Fibroblast of villous mesenchyme (primary cell): ENCODE measurements around the gene SLC35E1. TPM values are rescaled to one million over a fixed set of nuclear protein-coding genes. Genes with fewer than 3 reads are reported as not detected.

Experiments
- DNase-seq: peaks from one replicate; pipeline ENCODE4 v3.0.0-alpha.2; 2010; ENCODE audit warnings: low read depth
- H3K4me3 ChIP-seq: 2 replicates; pipeline ENCODE4 v1.5.1; 2011; ENCODE audit warnings: low read depth, mild to moderate bottlenecking, low read length
- total RNA-seq: library from RNA; depleted of rRNA; stranded (reverse); fragments of >200 nt; gene quantifications from 2 replicates; pipeline ENCODE4 v1.2.3, GENCODE V29; 2012
- TF ChIP-seq, protein P1 (sequence below): IDR thresholded peaks from 2 replicates; pipeline ENCODE4 v1.5.1; 2012; ENCODE audit warnings: low read depth, mild to moderate bottlenecking, low read length; ENCODE audit not compliant: insufficient read depth

The SLC35E1 gene
- total RNA-seq, 1 donor: 46.2 TPM

- TF ChIP-seq, protein P1, sequence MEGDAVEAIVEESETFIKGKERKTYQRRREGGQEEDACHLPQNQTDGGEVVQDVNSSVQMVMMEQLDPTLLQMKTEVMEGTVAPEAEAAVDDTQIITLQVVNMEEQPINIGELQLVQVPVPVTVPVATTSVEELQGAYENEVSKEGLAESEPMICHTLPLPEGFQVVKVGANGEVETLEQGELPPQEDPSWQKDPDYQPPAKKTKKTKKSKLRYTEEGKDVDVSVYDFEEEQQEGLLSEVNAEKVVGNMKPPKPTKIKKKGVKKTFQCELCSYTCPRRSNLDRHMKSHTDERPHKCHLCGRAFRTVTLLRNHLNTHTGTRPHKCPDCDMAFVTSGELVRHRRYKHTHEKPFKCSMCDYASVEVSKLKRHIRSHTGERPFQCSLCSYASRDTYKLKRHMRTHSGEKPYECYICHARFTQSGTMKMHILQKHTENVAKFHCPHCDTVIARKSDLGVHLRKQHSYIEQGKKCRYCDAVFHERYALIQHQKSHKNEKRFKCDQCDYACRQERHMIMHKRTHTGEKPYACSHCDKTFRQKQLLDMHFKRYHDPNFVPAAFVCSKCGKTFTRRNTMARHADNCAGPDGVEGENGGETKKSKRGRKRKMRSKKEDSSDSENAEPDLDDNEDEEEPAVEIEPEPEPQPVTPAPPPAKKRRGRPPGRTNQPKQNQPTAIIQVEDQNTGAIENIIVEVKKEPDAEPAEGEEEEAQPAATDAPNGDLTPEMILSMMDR: no peak
- DNase-seq: no peak
Measured at GRCh38 chr19:16615808-16616207, 43.6 kb upstream of the SLC35E1 start.

DNA sequence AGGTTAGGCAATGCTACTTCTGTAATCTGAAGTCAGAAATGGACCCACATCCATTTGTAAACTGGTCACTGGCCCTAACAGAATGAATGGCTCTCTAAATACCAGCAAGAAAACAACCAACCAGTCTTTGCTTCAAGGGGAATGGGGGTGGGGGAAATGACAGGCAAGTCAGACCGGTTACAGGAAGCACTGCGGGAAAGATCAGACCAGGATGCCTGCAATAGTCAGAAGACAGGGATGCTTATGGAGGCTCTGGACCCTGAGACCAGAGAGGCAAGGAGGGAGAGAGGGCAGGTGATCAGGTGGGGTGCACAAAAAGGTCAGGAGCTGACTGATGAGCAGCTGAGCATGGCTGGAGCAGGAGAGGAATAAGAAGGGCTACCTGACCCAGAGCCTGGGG lies 42.7 kb upstream of the SLC35E1 start:
- TF ChIP-seq, protein P1: no peak
- H3K4me3 ChIP-seq: no peak overlapping the region
- no peak for DNase-seq

More at GRCh38 chr19:16615808-16616207, 43.6 kb upstream of the SLC35E1 start:
- no peak overlapping the region for H3K4me3 ChIP-seq

GRCh38 chr19:16613841-16614240 lies 41.6 kb upstream of the SLC35E1 start:
- no peak for DNase-seq
- no peak overlapping the region for H3K4me3 ChIP-seq
- TF ChIP-seq, protein P1: no peak

GRCh38 chr19:16612636-16613035 lies 40.4 kb upstream of the SLC35E1 start:
- DNase-seq: peak; percentile 71
- TF ChIP-seq, protein P1: no peak
- H3K4me3 ChIP-seq: no peak overlapping the region

DNA sequence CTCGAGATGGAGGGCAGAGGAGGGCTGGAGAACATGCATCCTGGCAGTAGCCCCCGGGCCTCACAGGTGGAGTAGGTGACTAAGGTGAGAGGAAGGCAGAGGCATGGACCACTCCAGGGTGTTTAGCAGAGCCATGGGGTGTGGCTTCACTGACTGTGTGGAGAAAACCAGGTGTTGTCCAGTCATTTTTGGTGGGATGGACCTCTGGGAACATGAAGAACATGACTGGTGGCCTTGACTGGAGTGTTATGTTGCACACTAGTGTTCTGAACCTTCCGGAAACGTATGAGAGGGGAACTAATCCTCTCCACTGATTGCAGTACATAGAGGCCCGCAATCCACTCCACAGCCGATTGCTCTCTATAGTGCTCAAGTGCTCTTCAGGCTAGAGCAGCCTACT lies 38.9 kb upstream of the SLC35E1 start:
- no peak overlapping the region for H3K4me3 ChIP-seq
- TF ChIP-seq, protein P1: no peak
- no peak for DNase-seq

DNA sequence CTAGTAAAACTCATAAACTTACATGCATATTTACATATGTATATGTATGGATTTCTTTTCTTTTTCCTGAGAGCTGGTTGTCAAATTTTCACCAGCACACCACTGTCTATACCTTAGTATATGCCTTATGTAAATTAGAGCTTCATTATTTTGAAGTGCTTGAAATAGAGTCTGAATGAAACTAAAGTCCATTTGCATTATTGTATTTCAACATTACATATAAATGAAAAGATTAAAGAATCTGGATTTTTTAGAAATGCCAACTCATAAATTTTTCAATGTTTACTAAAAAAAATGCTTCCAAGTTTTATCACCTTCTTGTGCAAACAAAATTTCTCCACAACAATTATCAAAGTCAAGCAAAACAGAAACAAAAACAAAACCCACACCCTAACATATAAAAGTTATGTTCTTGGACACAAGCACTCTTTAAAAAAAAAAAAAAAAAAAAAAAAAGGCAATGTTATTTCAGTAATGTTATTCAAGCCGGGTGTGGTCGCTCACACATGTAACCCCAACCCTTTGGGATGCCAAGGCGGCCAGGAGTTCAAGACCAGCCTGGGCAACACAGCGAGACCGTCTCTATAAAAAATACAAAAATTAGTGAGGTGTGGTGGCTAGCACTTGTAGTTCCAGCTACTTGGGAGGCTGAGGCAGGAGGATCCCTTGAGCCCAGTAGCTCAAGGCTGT lies 37.4 kb upstream of the SLC35E1 start:
- no peak overlapping the region for H3K4me3 ChIP-seq
- TF ChIP-seq, protein P1: no peak
- peak; percentile 48 for DNase-seq

- TF ChIP-seq, protein P1: no peak
- peak; percentile 99 for DNase-seq
- no peak overlapping the region for H3K4me3 ChIP-seq
Measured at GRCh38 chr19:16608290-16608739, 36.1 kb upstream of the SLC35E1 start.
